Adrenal gland (tissue), 12 donors: ENCODE measurements around the gene ASB10. TPM values are rescaled to one million over a fixed set of nuclear protein-coding genes. Genes with fewer than 3 reads are reported as not detected.
A peak's percentile ranks its signal among the peaks of the same experiment; 100 is the strongest.

Experiments
- DNase-seq, 7 donors: peaks; one replicate each; pipeline ENCODE4 v3.0.0-alpha.2; 2019 to 2020
- H3K27ac ChIP-seq, 5 donors: fragments of 200-600 bp; sonication (generic) in 4 of 5; 1 replicate in 3 of 5; 2 replicates in 2 of 5; pipeline versions ENCODE4 v1.5.1 to v1.8.0; 2016 to 2020; ENCODE audit warnings: mild to moderate bottlenecking in 1 of 5
- H3K27me3 ChIP-seq: fragments of 200-600 bp; 2 replicates; pipeline ENCODE4 v1.8.0; 2021
- H3K36me3 ChIP-seq, 2 donors: fragments of 200-600 bp; replicated peaks in 1 of 2; 1 replicate in 1 of 2; 2 replicates in 1 of 2; pipeline versions ENCODE4 v1.5.1 to v1.8.0; 2018 to 2022
- H3K4me1 ChIP-seq, 2 donors: fragments of 200-600 bp; replicated peaks in 1 of 2; 1 replicate in 1 of 2; 2 replicates in 1 of 2; pipeline versions ENCODE4 v1.5.1 to v1.8.0; 2018 to 2021
- H3K4me3 ChIP-seq, 4 donors: fragments of 200-600 bp; sonication (generic) in 3 of 4; one replicate each; pipeline ENCODE4 v1.5.1; 2016 to 2018
- H3K9me3 ChIP-seq, 3 donors: fragments of 200-600 bp; sonication (generic) in 1 of 3; replicated peaks in 1 of 3; 1 replicate in 2 of 3; 2 replicates in 1 of 3; pipeline versions ENCODE4 v1.5.1 to v1.8.0; 2016 to 2021
- CTCF ChIP-seq, 6 experiments: fragments of 450-650 bp in 4 of 6; fragments of 200-600 bp in 2 of 6; sonication (generic) in 1 of 6; IDR thresholded peaks; 1 replicate in 5 of 6; 2 replicates in 1 of 6; pipeline versions ENCODE4 v1.5.1 to v1.8.0; 2016 to 2021; ENCODE audit warnings: antibody characterized with exemption in 6 of 6, mild to moderate bottlenecking in 2 of 6, moderate library complexity in 1 of 6
- POLR2A ChIP-seq, 2 donors: fragments of 450-650 bp; IDR thresholded peaks; one replicate each; pipeline ENCODE4 v1.6.1; 2017; ENCODE audit warnings: antibody characterized with exemption in 2 of 2, mild to moderate bottlenecking in 2 of 2, moderate library complexity in 1 of 2
- WGBS, 4 donors: extraction: QIAGEN DNeasy Blood & Tissue Kit in 2 of 4; methylation state at CpG; one replicate each; pipeline versions ENCODE4 v1.1.5 to v1.1.7; 2013 to 2017; 5-methylcytosine and 5-hydroxymethylcytosine counted together
- intact Hi-C, 2 donors: fragments of 100-400 bp; cut with DNase I; formaldehyde crosslinking; loops; one replicate each; pipeline versions ENCODE4 v1.14.1 to v1.15.0; 2022 to 2023
- polyA plus RNA-seq, 3 donors: library from polyadenylated mRNA; stranded (reverse); fragments of 200-250 nt in 2 of 3; fragments of 350-450 nt in 1 of 3; fragmentation: Illumina TruSeq in 1 of 3; extraction: RNeasy Lipid Tissue Mini Kit (QIAGEN cat#74804) in 1 of 3; gene quantifications; one replicate each; pipeline ENCODE4 v1.2.3, GENCODE V29; 2013 to 2014
- total RNA-seq, 9 donors: library from RNA; depleted of rRNA in 4 of 9; stranded (reverse); fragments of >200 nt in 4 of 9; fragments of 120-200 nt in 1 of 9; fragmentation: NEBNext Ultra II Directional in 1 of 9; extraction: Animal tissue kit (Norgen Biotek cat#: 25700) in 1 of 9; gene quantifications; one replicate each; pipeline versions ENCODE4 v1.1.0 to v1.2.4, GENCODE V29; 2013 to 2023
- donor health status: healthy with polysubstance abuse.
- donor health status: Bipolar disorder and iron deficiency.
- donor health status: DM: yes; HTN: yes; CAD: no.
- donor health status: DM: no; HTN: no; CAD: no.
- donor health status: DM: no; HTN: no; CAD: no.
- donor health status: DM: yes; HTN: yes; CAD: no.

The ASB10 gene
- total and polyA plus RNA-seq, 12 donors = not detected

GRCh38 chr7:151173386-151174245, 13.4 kb downstream of the ASB10 start:
- Histone ChIP-seq H3K27me3 (peaks cover 17% of the 10 kb centered on the region), H3K36me3 (no peaks in the 10 kb centered on the region), H3K27ac (no peak overlapping the region), H3K4me3 (no peak overlapping the region), H3K4me1 (no peaks in the 10 kb centered on the region), H3K9me3 (no peaks in the 10 kb centered on the region)
- intact Hi-C loops = loop anchor here (2.0 to 10.0 kb wide), 3 partner anchors 49 to 131 kb away; no protein-coding TSS in a partner anchor
- TF ChIP-seq POLR2A (IDR thresholded peaks at IDR 0.05) (no peak), CTCF (IDR thresholded peaks at IDR 0.05) (no peak)
- DNase-seq = no peak
- 79 to 88% (median 83%) methylated on average over 24 to 43 of the region's 43 CpGs for WGBS, 4 donors

- Histone ChIP-seq H3K36me3 (no peaks in the 10 kb centered on the region), H3K4me1 (peaks cover 0 to 6% of the 10 kb centered on the region in 2 donors), H3K4me3 (no peak overlapping the region), H3K27me3 (peaks cover 26% of the 10 kb centered on the region), H3K27ac (no peak overlapping the region), H3K9me3 (no peaks in the 10 kb centered on the region)
- WGBS, 4 donors = 16 to 21% (median 20%) methylated on average over 33 to 42 of the region's 42 CpGs
- TF ChIP-seq CTCF (IDR thresholded peaks at IDR 0.05) (peak; percentile 99 to 100 (median 100)), POLR2A (IDR thresholded peaks at IDR 0.05) (no peak)
- peak; percentile 62 to 88 (median 79) for DNase-seq
- intact Hi-C loops = loop anchor here (2.0 to 10.0 kb wide), 3 partner anchors 48 to 132 kb away; no protein-coding TSS in a partner anchor
Measured at GRCh38 chr7:151172273-151173141, 14.5 kb downstream of the ASB10 start.

GRCh38 chr7:151168787-151169162, 18.3 kb downstream of the ASB10 start:
- peaks cover 47% of the 10 kb centered on the region for H3K27me3 ChIP-seq
- DNase-seq = no peak
- peaks cover 8 to 13% of the 10 kb centered on the region in 2 donors for H3K4me1 ChIP-seq
- H3K36me3 ChIP-seq = no peaks in the 10 kb centered on the region
- no peak overlapping the region for H3K4me3 ChIP-seq
- intact Hi-C loops = no loop called here
- no peaks in the 10 kb centered on the region for H3K9me3 ChIP-seq
- TF ChIP-seq CTCF (IDR thresholded peaks at IDR 0.05) = no peak
- TF ChIP-seq POLR2A (IDR thresholded peaks at IDR 0.05) = no peak
- no peak overlapping the region for H3K27ac ChIP-seq
- 50 to 63% (median 56%) methylated on average over 10 of the region's 10 CpGs for WGBS, 4 donors
